Loucy (cell line): Measurements from ENCODE around the gene CNTROB.

Experiments used
- CTCF ChIP-seq: fragments of 200-600 bp; sonication (generic); conservative IDR thresholded peaks from 2 replicates; pipeline ENCODE4 v1.5.1; 2014; ENCODE audit warnings: mild to moderate bottlenecking, antibody characterized with exemption, low read length
- EZH2phosphoT487 ChIP-seq: fragments of 200-600 bp; IDR thresholded peaks from 2 replicates; pipeline ENCODE4 v1.6.1; 2018; ENCODE audit warnings: antibody characterized with exemption, mild to moderate bottlenecking, moderate library complexity, borderline replicate concordance

- TF ChIP-seq CTCF: no peak; the same call in 1 of the 2 replicates
- TF ChIP-seq EZH2phosphoT487: no peak
Observed at GRCh38 chr17:7887038-7887481, 44.9 kb upstream of the CNTROB start.
